Mammary epithelial cell (primary cell): ENCODE data around the gene CNTN2.

ENCODE experiments used
- EZH2 ChIP-seq: IDR thresholded peaks from 2 replicates; pipeline ENCODE4 v1.6.1; 2012; ENCODE audit warnings: low read length, inconsistent platforms, borderline replicate concordance
- TF ChIP-seq, protein P1 (sequence below), 2 donors: IDR thresholded peaks in 1 of 2; conservative IDR thresholded peaks in 1 of 2; 2 replicates each; pipeline ENCODE4 v1.5.1; 2011 to 2012; ENCODE audit warnings: inconsistent platforms in 2 of 2, low read length in 2 of 2, mild to moderate bottlenecking in 2 of 2, control low read depth in 1 of 2, low read depth in 1 of 2; ENCODE audit not compliant: insufficient read depth in 1 of 2; ENCODE audit errors: extremely low read depth in 1 of 2

DNA sequence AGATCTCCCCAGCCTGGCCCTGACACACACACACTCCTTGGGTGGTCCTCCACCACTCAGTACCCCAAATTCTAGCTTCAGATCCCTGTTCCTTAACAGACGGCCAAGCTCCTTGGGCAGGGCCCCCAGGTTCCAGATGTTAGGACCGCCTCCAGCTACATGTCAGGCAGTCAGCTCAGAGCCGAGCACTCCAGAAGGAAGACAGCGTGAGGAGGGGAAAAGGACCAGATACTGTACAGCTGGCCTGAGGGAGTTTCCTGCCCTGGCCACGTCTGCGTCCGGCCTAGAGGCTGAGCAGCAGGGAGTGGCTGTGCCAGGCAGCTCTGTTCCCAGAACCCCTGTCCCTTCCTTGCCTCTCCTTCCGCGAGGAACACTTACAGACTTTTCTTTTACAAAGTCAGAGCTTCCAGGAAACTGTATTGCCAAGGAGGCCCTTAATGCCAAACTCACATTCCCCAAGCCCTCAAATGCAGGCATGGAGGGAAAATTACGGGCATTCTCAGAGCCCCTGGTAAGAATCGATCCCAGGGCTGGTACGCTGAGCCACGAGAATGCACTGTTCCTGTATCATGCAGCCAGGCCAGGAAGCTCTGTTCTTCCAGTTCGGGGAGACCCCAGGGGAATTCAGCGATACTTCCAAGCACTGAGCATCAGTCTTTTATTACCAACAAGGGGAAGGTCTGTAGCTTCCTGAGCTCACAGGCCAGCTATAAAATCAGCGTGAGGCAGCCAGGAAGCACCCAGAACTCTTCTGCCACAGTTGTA lies 45.2 kb upstream of the CNTN2 start:
- TF ChIP-seq EZH2 = no peak
- TF ChIP-seq, protein P1, sequence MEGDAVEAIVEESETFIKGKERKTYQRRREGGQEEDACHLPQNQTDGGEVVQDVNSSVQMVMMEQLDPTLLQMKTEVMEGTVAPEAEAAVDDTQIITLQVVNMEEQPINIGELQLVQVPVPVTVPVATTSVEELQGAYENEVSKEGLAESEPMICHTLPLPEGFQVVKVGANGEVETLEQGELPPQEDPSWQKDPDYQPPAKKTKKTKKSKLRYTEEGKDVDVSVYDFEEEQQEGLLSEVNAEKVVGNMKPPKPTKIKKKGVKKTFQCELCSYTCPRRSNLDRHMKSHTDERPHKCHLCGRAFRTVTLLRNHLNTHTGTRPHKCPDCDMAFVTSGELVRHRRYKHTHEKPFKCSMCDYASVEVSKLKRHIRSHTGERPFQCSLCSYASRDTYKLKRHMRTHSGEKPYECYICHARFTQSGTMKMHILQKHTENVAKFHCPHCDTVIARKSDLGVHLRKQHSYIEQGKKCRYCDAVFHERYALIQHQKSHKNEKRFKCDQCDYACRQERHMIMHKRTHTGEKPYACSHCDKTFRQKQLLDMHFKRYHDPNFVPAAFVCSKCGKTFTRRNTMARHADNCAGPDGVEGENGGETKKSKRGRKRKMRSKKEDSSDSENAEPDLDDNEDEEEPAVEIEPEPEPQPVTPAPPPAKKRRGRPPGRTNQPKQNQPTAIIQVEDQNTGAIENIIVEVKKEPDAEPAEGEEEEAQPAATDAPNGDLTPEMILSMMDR (conservative IDR thresholded peaks at IDR 0.05 in 1 of 2, IDR thresholded peaks at IDR 0.05 in 1 of 2; ENCODE audit: extremely low read depth in 1 of 2, insufficient read depth in 1 of 2, low read depth in 1 of 2, low read length in 2 of 2) = no peak
